ENCODE data around the gene ZBTB25.

Gene ZBTB25

GRCh38 chr14:64495252-64495651 is 8.4 kb downstream of the ZBTB25 start:
- H3K4me3 ChIP-seq (ENCODE audit: low read depth in 1 of 2, low read length in 2 of 2) = no peak overlapping the region
- no peak overlapping the region for H3K9ac ChIP-seq (ENCODE audit: low read depth, low read length)
- H3K36me3 ChIP-seq (ENCODE audit: insufficient read depth, low read length) = peaks cover 45% of the 10 kb centered on the region

GRCh38 chr14:64493455-64493854 is 10.2 kb downstream of the ZBTB25 start:
- H3K9ac ChIP-seq (ENCODE audit: low read depth, low read length) = no peak overlapping the region
- ATAC-seq (ENCODE audit: insufficient read depth, low read depth) (no peak), DNase-seq (no peak)
- no peak overlapping the region for H3K4me2 ChIP-seq (ENCODE audit: insufficient read depth, low read length)
- no peak overlapping the region for H3K4me3 ChIP-seq (ENCODE audit: low read depth in 1 of 2, low read length in 2 of 2)
- TF ChIP-seq EZH2 (IDR thresholded peaks at IDR 0.05; ENCODE audit: borderline replicate concordance, low read depth, low read length, severe bottlenecking) = no peak
- TF ChIP-seq, protein P1, sequence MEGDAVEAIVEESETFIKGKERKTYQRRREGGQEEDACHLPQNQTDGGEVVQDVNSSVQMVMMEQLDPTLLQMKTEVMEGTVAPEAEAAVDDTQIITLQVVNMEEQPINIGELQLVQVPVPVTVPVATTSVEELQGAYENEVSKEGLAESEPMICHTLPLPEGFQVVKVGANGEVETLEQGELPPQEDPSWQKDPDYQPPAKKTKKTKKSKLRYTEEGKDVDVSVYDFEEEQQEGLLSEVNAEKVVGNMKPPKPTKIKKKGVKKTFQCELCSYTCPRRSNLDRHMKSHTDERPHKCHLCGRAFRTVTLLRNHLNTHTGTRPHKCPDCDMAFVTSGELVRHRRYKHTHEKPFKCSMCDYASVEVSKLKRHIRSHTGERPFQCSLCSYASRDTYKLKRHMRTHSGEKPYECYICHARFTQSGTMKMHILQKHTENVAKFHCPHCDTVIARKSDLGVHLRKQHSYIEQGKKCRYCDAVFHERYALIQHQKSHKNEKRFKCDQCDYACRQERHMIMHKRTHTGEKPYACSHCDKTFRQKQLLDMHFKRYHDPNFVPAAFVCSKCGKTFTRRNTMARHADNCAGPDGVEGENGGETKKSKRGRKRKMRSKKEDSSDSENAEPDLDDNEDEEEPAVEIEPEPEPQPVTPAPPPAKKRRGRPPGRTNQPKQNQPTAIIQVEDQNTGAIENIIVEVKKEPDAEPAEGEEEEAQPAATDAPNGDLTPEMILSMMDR (IDR thresholded peaks at IDR 0.05; ENCODE audit: borderline replicate concordance, extremely low read depth, low read length, poor library complexity, severe bottlenecking) = no peak
- H2AFZ ChIP-seq (ENCODE audit: low read depth, low read length) = no peak overlapping the region
- H3K4me1 ChIP-seq (ENCODE audit: insufficient read depth, low read length) = no peaks in the 10 kb centered on the region
- no peak overlapping the region for H3K27ac ChIP-seq (ENCODE audit: low read length)
- H3K27me3 ChIP-seq (ENCODE audit: insufficient read depth, low read length, poor library complexity) = no peaks in the 10 kb centered on the region
- H3K36me3 ChIP-seq (ENCODE audit: insufficient read depth, low read length) = peaks cover 52% of the 10 kb centered on the region
- peaks cover 67% of the 10 kb centered on the region for H3K79me2 ChIP-seq (ENCODE audit: insufficient read depth, low read length)
- H3K9me3 ChIP-seq (ENCODE audit: insufficient read depth, low read length, severe bottlenecking) = no peaks in the 10 kb centered on the region
- H4K20me1 ChIP-seq (ENCODE audit: insufficient read depth, low read length) = peaks cover 4% of the 10 kb centered on the region; the same call in 1 of the 2 replicates

More at GRCh38 chr14:64495252-64495651, 8.4 kb downstream of the ZBTB25 start:
- ATAC-seq (ENCODE audit: insufficient read depth, low read depth) (no peak), DNase-seq (no peak)
- H3K27ac ChIP-seq (ENCODE audit: low read length) = no peak overlapping the region; the same call in 1 of the 2 replicates
- no peak overlapping the region for H3K4me2 ChIP-seq (ENCODE audit: insufficient read depth, low read length)
- peaks cover 81% of the 10 kb centered on the region for H3K79me2 ChIP-seq (ENCODE audit: insufficient read depth, low read length)
- peaks cover 4% of the 10 kb centered on the region; the same call in 1 of the 2 replicates for H4K20me1 ChIP-seq (ENCODE audit: insufficient read depth, low read length)
- H3K4me1 ChIP-seq (ENCODE audit: insufficient read depth, low read length) = peaks cover 12% of the 10 kb centered on the region
- H3K9me3 ChIP-seq (ENCODE audit: insufficient read depth, low read length, severe bottlenecking) = no peaks in the 10 kb centered on the region
- H2AFZ ChIP-seq (ENCODE audit: low read depth, low read length) = no peak overlapping the region
- H3K27me3 ChIP-seq (ENCODE audit: insufficient read depth, low read length, poor library complexity) = no peaks in the 10 kb centered on the region
- no peak for TF ChIP-seq EZH2 (IDR thresholded peaks at IDR 0.05; ENCODE audit: borderline replicate concordance, low read depth, low read length, severe bottlenecking)
- TF ChIP-seq, protein P1 (IDR thresholded peaks at IDR 0.05; ENCODE audit: borderline replicate concordance, extremely low read depth, low read length, poor library complexity, severe bottlenecking) = no peak

- H3K36me3 ChIP-seq (ENCODE audit: insufficient read depth, low read length) = peaks cover 62% of the 10 kb centered on the region
- peaks cover 4% of the 10 kb centered on the region; the same call in 1 of the 2 replicates for H4K20me1 ChIP-seq (ENCODE audit: insufficient read depth, low read length)
- TF ChIP-seq, protein P1 (IDR thresholded peaks at IDR 0.05; ENCODE audit: borderline replicate concordance, extremely low read depth, low read length, poor library complexity, severe bottlenecking) = no peak
- no peak for TF ChIP-seq EZH2 (IDR thresholded peaks at IDR 0.05; ENCODE audit: borderline replicate concordance, low read depth, low read length, severe bottlenecking)
- H3K9ac ChIP-seq (ENCODE audit: low read depth, low read length) = no peak overlapping the region
- no peak overlapping the region for H3K27ac ChIP-seq (ENCODE audit: low read length)
- no peaks in the 10 kb centered on the region for H3K9me3 ChIP-seq (ENCODE audit: insufficient read depth, low read length, severe bottlenecking)
- H3K4me1 ChIP-seq (ENCODE audit: insufficient read depth, low read length) = no peaks in the 10 kb centered on the region
- H3K4me3 ChIP-seq (ENCODE audit: low read depth in 1 of 2, low read length in 2 of 2) = no peak overlapping the region
- H2AFZ ChIP-seq (ENCODE audit: low read depth, low read length) = no peak overlapping the region
- H3K79me2 ChIP-seq (ENCODE audit: insufficient read depth, low read length) = peaks cover 55% of the 10 kb centered on the region
- DNase-seq (no peak), ATAC-seq (ENCODE audit: insufficient read depth, low read depth) (no peak)
- H3K4me2 ChIP-seq (ENCODE audit: insufficient read depth, low read length) = no peak overlapping the region
- H3K27me3 ChIP-seq (ENCODE audit: insufficient read depth, low read length, poor library complexity) = no peaks in the 10 kb centered on the region
Measured at GRCh38 chr14:64491637-64492036, 12.0 kb downstream of the ZBTB25 start.
